Measurements from ENCODE around the gene CCL5. TPM values are rescaled to one million over a fixed set of nuclear protein-coding genes. Genes with fewer than 3 reads are reported as not detected.

Gene CCL5
- total and polyA plus RNA-seq, 8 donors = 2.0 to 32.2 (median 5.3) TPM; not detected in 2

DNA sequence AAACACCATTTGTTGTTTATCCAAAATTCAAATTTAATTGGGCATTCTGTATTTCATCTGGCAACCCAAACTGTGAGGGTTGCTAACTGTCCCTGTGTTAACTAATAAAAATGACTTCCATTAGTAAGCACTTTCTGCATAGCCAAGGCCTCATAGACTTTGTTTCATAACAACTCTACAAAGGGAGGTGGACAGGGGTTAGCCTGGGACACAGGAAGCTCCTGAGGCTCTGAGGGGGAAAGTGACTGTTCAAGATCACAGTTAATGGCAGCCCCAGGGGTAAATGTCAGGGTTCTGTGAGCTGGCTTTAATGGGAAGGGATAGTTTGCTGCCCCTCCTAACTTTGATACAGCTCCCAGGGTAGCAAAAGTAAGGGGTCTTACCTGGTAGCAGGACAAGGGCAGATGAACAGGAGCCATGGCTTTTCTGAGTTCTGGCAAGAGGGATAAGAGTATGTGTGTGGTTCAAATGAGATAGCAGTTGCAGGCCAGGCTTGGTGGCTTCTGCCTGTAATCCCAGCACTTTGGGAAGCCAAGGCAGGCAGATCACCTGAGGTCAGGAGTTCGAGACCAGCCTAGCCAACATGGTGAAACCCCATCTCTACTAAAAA lies 13.7 kb downstream of the CCL5 start:
- Histone ChIP-seq H3K4me3 (no peak overlapping the region), H3K27ac (no peak overlapping the region), H3K27me3 (no peaks in the 10 kb centered on the region), H3K4me1 (no peaks in the 10 kb centered on the region), H3K9me3 (no peaks in the 10 kb centered on the region), H3K36me3 (peaks cover 0 to 12% (median 0%) of the 10 kb centered on the region in 4 donors)
- WGBS, 5 donors = 88 to 100% (median 100%) methylated on average over 1 of the region's 1 CpG
- no peak for TF ChIP-seq POLR2A (IDR thresholded peaks at IDR 0.05)
- TF ChIP-seq POLR2AphosphoS5 (IDR thresholded peaks at IDR 0.05) = no peak
- TF ChIP-seq EP300 (IDR thresholded peaks at IDR 0.05) = no peak
- TF ChIP-seq, protein P1, sequence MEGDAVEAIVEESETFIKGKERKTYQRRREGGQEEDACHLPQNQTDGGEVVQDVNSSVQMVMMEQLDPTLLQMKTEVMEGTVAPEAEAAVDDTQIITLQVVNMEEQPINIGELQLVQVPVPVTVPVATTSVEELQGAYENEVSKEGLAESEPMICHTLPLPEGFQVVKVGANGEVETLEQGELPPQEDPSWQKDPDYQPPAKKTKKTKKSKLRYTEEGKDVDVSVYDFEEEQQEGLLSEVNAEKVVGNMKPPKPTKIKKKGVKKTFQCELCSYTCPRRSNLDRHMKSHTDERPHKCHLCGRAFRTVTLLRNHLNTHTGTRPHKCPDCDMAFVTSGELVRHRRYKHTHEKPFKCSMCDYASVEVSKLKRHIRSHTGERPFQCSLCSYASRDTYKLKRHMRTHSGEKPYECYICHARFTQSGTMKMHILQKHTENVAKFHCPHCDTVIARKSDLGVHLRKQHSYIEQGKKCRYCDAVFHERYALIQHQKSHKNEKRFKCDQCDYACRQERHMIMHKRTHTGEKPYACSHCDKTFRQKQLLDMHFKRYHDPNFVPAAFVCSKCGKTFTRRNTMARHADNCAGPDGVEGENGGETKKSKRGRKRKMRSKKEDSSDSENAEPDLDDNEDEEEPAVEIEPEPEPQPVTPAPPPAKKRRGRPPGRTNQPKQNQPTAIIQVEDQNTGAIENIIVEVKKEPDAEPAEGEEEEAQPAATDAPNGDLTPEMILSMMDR (IDR thresholded peaks at IDR 0.05) = no peak
- intact Hi-C loops (cut with DNase I; ENCODE audit: low total_unique reads) = no loop called here
- DNase-seq = no peak

DNA sequence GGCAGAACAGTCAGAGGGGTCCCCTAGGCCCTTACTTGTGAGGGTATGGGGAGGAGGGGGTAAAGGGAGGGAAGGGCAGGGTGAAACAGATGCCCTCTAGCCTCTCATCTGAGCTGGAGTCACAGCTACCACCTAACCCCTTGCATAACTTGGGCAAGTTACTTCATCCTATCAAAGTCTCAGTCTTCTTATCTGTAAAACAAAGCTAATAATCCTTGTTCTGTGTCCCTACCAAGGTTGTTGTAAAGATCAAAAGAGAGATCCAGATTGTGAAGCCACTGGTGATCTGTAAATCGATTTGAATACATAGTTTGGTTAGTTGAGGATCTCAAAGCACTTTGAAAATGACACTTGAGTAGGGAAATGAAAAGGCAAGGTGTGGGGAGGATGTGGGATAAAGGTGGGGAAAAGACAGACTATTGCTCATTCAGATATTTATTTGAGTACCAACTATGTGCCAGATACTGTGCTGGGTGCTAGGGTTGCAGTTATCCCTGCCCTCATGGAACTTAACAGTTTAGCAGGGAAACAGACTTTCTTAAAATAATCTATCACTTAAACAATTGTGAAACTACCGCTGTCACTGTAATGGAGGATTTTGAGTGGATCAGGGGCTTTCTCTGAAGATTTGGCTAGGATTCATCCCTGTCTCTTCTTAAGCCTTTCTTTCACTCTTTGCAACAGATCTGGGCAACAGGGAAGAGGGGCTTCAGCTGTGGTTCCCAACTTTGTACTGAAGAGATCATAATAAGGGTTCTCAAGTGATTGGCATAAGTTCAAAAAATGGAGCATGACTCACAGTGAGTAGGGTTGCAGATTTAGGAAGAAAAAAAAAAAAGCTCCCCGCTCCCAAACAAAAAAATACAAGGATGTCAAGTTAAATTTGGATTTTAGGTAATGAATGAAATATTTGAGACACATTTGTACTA lies 14.5 kb downstream of the CCL5 start:
- DNase-seq = no peak
- no peaks in the 10 kb centered on the region for H3K4me1 ChIP-seq
- TF ChIP-seq POLR2AphosphoS5 (IDR thresholded peaks at IDR 0.05) (no peak), POLR2A (IDR thresholded peaks at IDR 0.05) (no peak), EP300 (IDR thresholded peaks at IDR 0.05) (no peak)
- TF ChIP-seq, protein P1 (IDR thresholded peaks at IDR 0.05) = no peak
- H3K36me3 ChIP-seq = peaks cover 0 to 12% (median 0%) of the 10 kb centered on the region in 4 donors
- H3K4me3 ChIP-seq = no peak overlapping the region
- no peak overlapping the region for H3K27ac ChIP-seq
- H3K27me3 ChIP-seq = no peaks in the 10 kb centered on the region
- H3K9me3 ChIP-seq = no peaks in the 10 kb centered on the region
- intact Hi-C loops (cut with DNase I; ENCODE audit: low total_unique reads) = no loop called here
- WGBS, 5 donors = 61 to 77% (median 69%) methylated on average over 3 of the region's 3 CpGs

- no peak for DNase-seq
- H3K4me1 ChIP-seq = no peaks in the 10 kb centered on the region
- H3K27me3 ChIP-seq = no peaks in the 10 kb centered on the region
- H3K9me3 ChIP-seq = no peaks in the 10 kb centered on the region
- TF ChIP-seq POLR2AphosphoS5 (IDR thresholded peaks at IDR 0.05) = no peak
- TF ChIP-seq EP300 (IDR thresholded peaks at IDR 0.05) = no peak
- TF ChIP-seq, protein P1 (IDR thresholded peaks at IDR 0.05) = no peak
- no peak for TF ChIP-seq POLR2A (IDR thresholded peaks at IDR 0.05)
- no peak overlapping the region for H3K27ac ChIP-seq
- 81 to 98% (median 86%) methylated on average over 7 of the region's 7 CpGs for WGBS, 5 donors
- H3K36me3 ChIP-seq = peaks cover 0 to 12% (median 0%) of the 10 kb centered on the region in 4 donors
- intact Hi-C loops (cut with DNase I; ENCODE audit: low total_unique reads) = no loop called here
- H3K4me3 ChIP-seq = no peak overlapping the region
Measured at GRCh38 chr17:35864853-35865252, 15.3 kb downstream of the CCL5 start.

DNA sequence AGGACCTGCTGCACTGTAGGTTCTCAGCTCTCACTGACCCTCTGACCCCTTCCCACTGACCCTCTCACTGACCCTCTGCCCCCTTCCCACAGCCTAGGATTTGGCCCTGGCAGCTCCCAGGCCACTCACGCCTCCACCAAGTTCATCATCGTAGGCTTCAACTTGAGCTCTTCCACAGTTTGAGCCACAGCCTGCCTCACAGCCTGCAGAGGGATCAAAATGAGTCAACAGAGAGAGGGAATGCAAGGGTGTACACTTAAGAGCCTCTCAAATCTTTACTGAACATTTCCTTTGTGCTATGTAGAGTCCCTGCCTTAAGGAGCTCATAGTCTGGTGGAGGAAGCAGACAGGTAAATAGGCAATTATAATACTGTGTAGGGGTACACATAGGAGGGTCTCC lies 23.6 kb downstream of the CCL5 start:
- Histone ChIP-seq H3K36me3 (peaks cover 0 to 40% (median 26%) of the 10 kb centered on the region in 4 donors), H3K4me1 (no peaks in the 10 kb centered on the region), H3K4me3 (no peak overlapping the region), H3K27ac (no peak overlapping the region), H3K27me3 (no peaks in the 10 kb centered on the region), H3K9me3 (no peaks in the 10 kb centered on the region)
- DNase-seq = no peak
- TF ChIP-seq POLR2AphosphoS5 (IDR thresholded peaks at IDR 0.05) = no peak
- TF ChIP-seq POLR2A (IDR thresholded peaks at IDR 0.05) = no peak
- TF ChIP-seq EP300 (IDR thresholded peaks at IDR 0.05) = no peak
- TF ChIP-seq, protein P1 (IDR thresholded peaks at IDR 0.05) = no peak
- intact Hi-C loops (cut with DNase I; ENCODE audit: low total_unique reads) = no loop called here
- 88 to 100% (median 92%) methylated on average over 2 of the region's 2 CpGs for WGBS, 5 donors

All from stomach (tissue), 9 donors.